ENCODE measurements around the gene GRIA3. TPM values are rescaled to one million over a fixed set of nuclear protein-coding genes. Genes with fewer than 3 reads are reported as not detected.

The GRIA3 gene
- total and polyA plus RNA-seq, 10 of the 15 experiments (the other 5 are each of a cell fraction or from before 2014, with no cell fraction given), result 0.45 to 4.3 (median 2.2) TPM

- no peak for TF ChIP-seq RB1 (IDR thresholded peaks at IDR 0.05; ENCODE audit: borderline replicate concordance)
- TF ChIP-seq SMAD5 (IDR thresholded peaks at IDR 0.05; ENCODE audit: low read depth), result no peak
- TF ChIP-seq JUND (IDR thresholded peaks at IDR 0.05; ENCODE audit: low read depth, low read length), result no peak
- no peak for TF ChIP-seq SUPT20H (IDR thresholded peaks at IDR 0.05; ENCODE audit: borderline replicate concordance, control insufficient read depth, low read depth, low read length)
- no peak for TF ChIP-seq ZBTB4 (CRISPR knock-in tag; IDR thresholded peaks at IDR 0.05)
- no peak for TF ChIP-seq IKZF1 (conservative IDR thresholded peaks at IDR 0.05)
These were observed 15.3 kb downstream of the GRIA3 start (continued) for GRCh38 chrX:123199338-123199737.

GRCh38 chrX:123201720-123202119 lies 17.6 kb downstream of the GRIA3 start:
- in situ Hi-C loops (cut with MboI), result no loop called here
- no peaks in the 10 kb centered on the region for H3K9me3 ChIP-seq (replicated peaks; ENCODE audit: control insufficient read depth, insufficient read depth, low read length)
- no peaks in the 10 kb centered on the region for H3K79me2 ChIP-seq (ENCODE audit: control insufficient read depth, insufficient read depth, low read length)
- no peak for FAIRE-seq
- H3K27me3 ChIP-seq (replicated peaks in 1 of 2; ENCODE audit: control insufficient read depth in 2 of 2, insufficient read depth in 2 of 2, low read length in 1 of 2), result no peaks in the 10 kb centered on the region
- H4K20me1 ChIP-seq (ENCODE audit: control insufficient read depth, insufficient read depth), result no peaks in the 10 kb centered on the region
- BruUV-seq (replicated peaks), result no TSS peak
- no peaks in the 10 kb centered on the region for H3K36me3 ChIP-seq (ENCODE audit: control insufficient read depth in 2 of 2, insufficient read depth in 2 of 2, low read length in 1 of 2)
- no peak for DNase-seq (ENCODE audit: low read depth, low spot score)
- no peak for ATAC-seq
- ChIA-PET POLR2A (no interaction called here), RAD21 (ENCODE audit: unreplicated experiment) (interaction anchor here (1.5 to 2.5 kb wide), 2 partner anchors 52 to 220 kb away, joined by 4 to 16 read pairs; no protein-coding TSS in a partner anchor), CTCF (interaction anchor here (0.7 to 5.1 kb wide), 7 partner anchors 10 to 221 kb away, joined by 3 to 53 read pairs (median 5); no protein-coding TSS in a partner anchor), SMC1A (ENCODE audit: uncharacterized antibody, unreplicated experiment) (interaction anchor here (1.2 to 4.8 kb wide), 5 partner anchors 10 to 221 kb away, joined by 3 to 36 read pairs (median 5); no protein-coding TSS in a partner anchor)
- H3K27ac ChIP-seq (ENCODE audit: control insufficient read depth, insufficient read depth), result no peak overlapping the region
- no peaks in the 10 kb centered on the region for H3K4me1 ChIP-seq (ENCODE audit: control insufficient read depth, insufficient read depth, low read length)
- no peak overlapping the region for H3K9ac ChIP-seq (ENCODE audit: control insufficient read depth, insufficient read depth, low read length)
- 57% methylated on average over 5 of the region's 5 CpGs for WGBS (ENCODE audit: insufficient coverage, insufficient replicate concordance, low lambda C conversion rate, missing lambda C conversion rate)
- no peak overlapping the region for H2AFZ ChIP-seq (ENCODE audit: control insufficient read depth, low read depth, low read length)
- no peak overlapping the region for H3K4me2 ChIP-seq (ENCODE audit: control insufficient read depth, insufficient read depth)
- intact Hi-C loops (cut with micrococcal nuclease; ENCODE audit: unreplicated experiment), result no loop called here
- no peak overlapping the region for H3K4me3 ChIP-seq
- TF ChIP-seq BACH1 (IDR thresholded peaks at IDR 0.05; ENCODE audit: borderline replicate concordance) (no peak), SMAD5 (IDR thresholded peaks at IDR 0.05; ENCODE audit: low read depth) (no peak), SP1 (IDR thresholded peaks at IDR 0.05; ENCODE audit: low read depth, low read length) (no peak), IRF4 (IDR thresholded peaks at IDR 0.05; ENCODE audit: low read depth, low read length) (no peak), NFIC (IDR thresholded peaks at IDR 0.05; ENCODE audit: low read depth, low read length) (no peak), MYC (IDR thresholded peaks at IDR 0.05; ENCODE audit: insufficient read depth, insufficient read length, insufficient replicate concordance, low read length, severe bottlenecking) (no peak), NRF1 (conservative IDR thresholded peaks at IDR 0.05; ENCODE audit: low read depth, low read length) (no peak), ELK1 (IDR thresholded peaks at IDR 0.05; ENCODE audit: low read depth, low read length) (no peak), NFYB (IDR thresholded peaks at IDR 0.05; ENCODE audit: insufficient read depth, low read depth, low read length) (no peak), ZBTB4 (CRISPR knock-in tag; IDR thresholded peaks at IDR 0.05) (no peak)
